ENCODE measurements around the gene AQP1. TPM values are rescaled to one million over a fixed set of nuclear protein-coding genes. Genes with fewer than 3 reads are reported as not detected.

Gene AQP1
- polyA plus RNA-seq, 3 donors: 201 to 251 (median 206) TPM

DNA sequence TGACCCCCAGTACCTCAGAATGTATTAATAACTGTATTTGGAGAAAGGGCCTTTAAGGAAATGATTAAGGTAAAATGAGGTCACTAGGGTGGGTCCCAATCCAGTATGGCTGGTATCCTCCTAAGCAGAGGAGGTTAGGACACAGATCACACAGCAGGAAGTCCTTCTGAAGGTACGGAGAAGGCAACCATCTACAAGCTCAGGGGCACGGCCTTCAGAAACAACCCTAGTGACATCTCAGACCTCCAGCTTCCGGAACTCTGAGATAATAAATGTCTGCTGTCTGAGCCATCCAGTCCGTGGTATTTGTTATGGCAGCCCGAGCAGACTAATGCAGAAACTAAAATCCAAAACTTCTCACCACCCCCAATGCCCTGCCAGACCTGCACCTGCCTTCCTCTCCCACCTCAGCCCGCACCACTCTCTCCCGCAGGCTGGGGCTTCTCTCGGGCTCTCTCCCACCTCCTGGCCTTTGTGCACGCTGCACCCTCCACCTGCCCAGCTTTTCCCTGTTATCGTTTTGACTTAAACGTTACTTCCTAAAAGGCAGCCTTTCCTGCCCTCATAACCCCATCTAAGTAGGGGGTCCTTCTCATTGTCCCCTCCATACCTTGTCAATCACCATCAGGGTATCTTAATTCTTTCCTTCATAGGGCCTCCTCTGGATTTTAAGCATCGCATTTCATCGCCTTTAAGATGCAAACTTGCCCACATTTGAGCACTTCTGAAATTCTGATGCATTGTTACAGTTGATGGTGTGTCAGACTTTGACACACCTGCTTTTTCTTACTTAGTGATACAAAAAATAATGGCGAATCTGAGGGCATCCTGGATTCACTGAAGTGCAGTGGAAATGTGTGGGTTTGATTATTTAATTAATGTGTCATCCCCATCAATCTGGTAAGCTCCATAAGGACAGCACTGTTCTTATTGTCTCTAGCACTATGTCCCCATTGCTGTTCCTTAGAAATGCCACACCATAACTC lies 32.2 kb upstream of the AQP1 start:
- DNase-seq: no peak

DNA sequence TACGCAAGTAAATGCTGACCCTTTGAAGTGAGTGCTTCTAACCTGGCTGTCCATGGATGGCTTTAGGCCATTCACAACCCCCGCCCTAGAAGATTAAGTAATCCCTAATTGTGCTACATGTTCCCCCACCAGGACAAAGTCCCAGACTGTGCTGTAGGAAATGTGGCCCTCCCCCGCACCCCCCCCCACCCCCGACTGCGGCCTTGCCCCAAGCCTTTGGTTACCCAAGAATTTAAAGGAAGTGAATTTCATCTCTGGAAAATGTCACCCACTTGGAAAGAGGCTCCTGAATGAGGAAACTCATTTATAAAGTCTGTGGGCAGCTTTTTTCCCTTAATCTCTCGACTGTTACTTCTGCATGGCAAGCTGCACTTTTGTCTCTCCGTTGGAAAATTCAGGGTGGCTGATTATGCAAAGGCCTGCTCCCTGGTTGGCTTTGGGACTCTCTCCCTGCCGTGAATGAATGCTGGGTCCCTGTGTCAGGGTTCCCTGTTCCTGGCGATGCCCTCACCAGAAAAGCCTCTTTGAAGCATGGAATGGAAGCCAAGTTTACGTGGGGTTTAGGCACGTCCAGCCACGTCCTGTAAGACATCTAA lies 31.4 kb upstream of the AQP1 start:
- DNase-seq: no peak

DNA sequence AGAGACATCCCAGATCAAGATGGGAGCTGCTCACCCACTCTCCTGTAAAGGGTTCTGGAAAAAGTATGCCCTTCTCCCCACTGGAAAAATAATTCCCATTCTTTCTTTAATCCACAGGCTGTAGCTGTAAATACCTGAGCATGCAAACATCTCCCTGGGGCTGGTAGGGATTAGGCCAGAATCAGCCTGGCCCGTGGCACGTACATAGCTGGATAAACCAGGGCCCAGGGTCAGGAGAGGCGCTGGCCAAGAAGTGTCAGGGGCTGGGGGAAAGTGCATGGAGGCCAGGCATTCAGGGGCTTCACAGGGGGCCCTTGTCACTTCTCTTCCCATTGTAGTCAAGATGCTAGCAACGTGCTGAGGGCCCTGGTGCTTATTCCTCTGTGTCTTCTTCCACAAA lies 30.7 kb upstream of the AQP1 start:
- no peak for DNase-seq

DNA sequence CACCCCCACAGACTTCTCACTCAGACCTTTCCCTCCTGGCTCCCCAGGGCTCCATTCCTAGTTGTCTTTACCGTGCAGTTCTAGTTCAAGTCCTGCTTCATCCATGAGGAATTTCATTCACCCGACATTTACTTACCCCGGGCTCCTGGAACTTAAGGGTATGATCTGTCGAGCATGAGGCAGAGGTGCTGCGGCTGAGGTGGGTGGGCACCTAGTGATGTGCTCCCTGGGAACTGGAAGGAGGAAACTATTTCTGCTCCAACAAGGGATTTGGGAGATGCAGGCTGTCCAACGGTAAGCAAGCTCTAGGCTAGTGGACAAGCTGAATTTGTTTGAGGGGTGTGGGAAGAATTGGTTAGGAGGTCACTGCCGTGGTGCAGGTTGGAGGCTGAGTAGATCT lies 30.2 kb upstream of the AQP1 start:
- DNase-seq: no peak

DNA sequence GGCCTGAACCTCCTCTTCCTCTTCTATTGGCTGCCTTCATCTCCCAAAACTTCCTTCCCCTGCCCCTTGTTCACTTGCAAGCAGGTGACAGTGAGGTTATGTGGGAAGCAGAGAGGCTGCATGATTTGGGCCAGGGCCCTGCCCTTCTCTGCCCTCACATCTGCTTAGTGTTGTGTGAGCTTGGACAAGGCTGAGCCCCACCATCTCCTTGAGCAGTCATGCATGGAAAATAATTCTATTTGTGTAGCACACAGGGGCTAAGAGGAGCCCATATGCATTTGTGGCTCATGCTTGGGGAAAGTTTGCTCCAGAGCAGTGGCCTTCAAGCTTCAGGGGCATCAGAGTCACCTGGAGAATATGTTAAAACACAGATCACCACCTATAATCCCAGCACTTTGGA lies 26.8 kb upstream of the AQP1 start:
- DNase-seq: no peak

DNA sequence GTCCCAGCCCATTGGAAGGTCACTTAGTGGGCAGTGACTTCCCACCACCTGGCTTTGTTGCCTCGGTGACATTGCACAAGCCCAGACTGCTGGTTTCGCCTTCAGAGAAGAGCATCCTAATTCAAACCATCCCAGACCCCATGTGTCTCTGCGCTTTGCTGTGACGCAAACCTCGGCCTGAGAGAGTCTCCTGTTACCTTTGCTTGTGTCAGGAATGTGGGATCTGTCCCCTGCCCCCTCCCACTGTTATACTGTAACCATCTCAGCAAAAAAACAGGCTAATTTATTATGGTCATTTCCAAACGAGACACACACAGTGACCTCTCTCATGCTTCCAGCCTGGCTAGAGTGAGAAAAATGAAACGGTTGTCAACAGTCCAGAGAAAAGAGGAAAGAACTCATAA lies 25.0 kb upstream of the AQP1 start:
- DNase-seq: no peak

DNA sequence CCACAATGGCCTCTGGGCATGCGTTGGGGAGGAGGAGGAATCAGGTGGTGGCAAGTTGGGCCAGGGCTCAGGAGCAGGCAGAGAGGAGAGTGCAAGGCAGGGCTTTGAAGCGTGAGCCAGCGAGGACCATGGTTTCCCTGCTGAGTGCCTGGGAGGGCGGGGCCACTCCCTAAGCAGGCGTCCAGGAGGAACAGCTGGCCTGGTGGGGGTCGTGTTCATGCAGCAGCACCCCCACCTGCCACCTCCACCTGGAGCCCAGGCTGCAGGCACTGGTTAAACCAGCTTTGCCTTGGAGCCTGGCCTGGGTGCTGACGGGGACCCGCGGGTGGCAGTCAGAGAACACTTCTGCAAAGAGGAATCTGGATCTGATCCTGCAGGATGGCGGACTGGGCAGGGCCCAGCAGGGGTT lies 24.2 kb upstream of the AQP1 start:
- DNase-seq: no peak

DNA sequence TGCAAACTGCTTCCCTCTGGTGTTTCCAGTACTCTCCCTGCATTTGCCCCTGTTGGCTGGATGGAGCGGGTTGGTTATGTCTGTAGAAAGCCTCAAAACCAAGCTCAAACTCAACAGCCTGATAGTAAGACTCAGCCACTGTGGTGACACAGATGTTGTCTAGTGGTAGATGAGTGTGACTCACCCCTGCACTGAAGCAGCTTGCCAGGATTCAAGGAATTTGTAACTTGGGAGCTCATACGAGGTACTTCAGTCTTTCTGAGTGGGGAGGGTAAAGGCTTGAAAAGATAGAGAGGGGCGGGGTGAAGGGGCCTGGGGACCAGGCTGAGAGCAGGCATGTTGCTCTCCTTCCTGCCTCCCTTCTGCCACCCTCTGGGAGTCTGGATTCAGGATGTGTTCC lies 22.9 kb upstream of the AQP1 start:
- DNase-seq: no peak

DNA sequence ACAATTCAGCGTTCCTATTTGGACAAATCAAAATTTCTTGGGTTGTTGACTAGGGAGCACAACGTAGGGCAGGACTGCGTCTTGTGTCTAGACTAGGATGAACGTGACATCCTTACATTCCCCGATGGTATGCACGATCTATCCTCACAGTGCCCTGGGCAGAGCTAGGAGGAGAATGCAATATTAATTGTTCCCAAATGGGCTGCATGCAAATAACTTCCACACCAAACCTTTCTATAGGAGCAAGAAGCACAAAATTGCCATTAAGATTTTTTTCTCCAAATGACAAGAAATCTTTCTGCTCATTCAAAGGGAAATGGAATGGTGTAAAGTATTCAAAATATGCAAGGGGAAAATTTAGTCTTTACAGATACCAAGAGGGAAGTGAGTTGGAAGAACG lies 21.4 kb upstream of the AQP1 start:
- no peak for DNase-seq

DNA sequence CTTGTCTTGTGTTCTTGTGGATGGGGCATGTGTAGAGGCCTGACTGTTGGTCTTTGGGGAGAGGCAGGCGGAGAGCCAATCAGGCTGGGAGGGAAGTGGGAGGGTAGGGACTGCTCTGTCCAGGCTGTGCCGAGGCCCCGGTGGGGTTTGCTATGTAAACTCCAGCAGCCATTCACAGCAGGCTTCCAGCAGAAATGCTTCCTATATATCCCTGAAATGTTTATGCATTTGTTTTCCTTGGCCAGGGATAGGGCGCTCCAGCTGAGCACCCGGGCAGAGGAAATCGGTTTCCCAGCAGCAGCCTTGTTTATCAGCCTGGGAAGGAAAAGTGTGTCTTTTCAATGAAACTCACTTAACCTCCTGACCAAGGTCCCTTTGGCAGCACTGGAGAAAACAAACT lies 18.3 kb upstream of the AQP1 start:
- DNase-seq: peak; percentile 90

DNA sequence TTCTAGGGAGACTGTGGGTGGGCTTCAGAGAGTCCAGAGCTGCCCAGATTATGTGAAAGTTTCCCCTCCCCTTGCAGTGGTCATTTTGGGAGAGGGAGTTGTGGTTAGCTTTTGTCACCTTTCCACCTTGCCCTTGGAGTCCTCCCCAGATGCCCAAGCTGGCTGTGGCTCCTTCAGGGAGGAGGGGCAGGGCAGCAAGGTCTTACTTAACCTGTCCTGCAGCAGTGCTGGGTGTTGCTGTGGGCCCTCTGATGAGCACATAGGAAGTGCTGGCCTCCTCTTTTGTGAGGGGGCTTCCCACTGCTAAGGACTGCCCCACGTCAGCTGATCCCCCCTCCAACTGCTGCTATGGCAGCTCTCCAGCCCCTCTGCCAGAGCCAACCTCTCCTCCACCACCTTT lies 17.6 kb upstream of the AQP1 start:
- DNase-seq: no peak

DNA sequence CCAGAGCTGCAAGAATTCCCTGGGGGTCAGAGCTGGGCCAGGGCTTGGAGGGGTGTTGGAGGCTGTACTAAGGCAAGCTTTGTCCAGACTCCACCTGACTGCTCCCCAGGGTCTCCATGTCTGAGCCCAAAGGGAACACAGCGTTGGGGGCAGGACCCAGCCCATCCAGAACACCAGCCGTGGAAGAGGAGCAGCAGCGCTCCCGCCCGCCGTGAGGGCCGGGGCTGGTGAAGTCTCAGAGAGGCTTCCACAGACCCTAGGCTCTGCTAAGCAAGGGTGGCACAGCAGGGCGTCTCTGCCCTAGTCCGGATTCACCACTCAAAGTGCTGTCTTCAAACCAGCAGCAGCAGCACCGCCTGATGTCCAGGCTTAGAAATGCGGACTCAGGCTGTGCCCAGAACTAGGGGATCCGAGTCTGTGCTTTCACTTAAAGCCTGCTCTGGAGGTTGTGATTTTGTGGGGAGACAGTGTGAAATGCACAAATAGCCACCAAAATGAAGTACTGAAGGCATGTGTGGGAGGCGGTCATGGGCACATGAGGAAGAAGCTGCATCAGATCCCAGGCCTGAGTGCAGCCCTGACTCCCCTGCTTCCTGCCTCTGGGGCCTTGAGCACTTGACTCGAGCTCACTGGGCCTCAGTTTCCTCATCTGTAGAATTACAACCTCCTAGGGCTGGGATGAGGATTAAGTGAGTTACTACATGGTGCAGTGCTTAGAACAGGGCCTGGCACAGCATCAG lies 16.6 kb upstream of the AQP1 start:
- no peak for DNase-seq

DNA sequence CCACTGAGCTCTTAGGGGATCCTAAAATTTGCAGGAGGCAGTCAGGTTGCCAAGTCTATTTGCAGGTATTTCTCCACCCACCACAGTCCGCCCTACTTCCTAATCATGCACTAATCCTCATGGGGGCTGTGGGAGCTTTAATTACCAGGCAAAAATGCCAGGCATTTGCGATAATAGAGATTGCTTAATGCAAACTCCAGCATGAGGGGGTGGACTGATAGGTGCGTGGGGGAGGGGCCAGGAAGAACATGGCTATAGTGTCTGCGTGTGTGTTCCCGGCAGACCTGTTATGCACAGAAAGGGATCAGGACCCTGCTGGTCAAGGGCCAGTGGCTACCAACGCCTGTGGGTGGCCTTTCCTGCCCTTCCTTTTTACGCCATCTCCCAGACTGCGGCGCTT lies 15.6 kb upstream of the AQP1 start:
- no peak for DNase-seq

DNA sequence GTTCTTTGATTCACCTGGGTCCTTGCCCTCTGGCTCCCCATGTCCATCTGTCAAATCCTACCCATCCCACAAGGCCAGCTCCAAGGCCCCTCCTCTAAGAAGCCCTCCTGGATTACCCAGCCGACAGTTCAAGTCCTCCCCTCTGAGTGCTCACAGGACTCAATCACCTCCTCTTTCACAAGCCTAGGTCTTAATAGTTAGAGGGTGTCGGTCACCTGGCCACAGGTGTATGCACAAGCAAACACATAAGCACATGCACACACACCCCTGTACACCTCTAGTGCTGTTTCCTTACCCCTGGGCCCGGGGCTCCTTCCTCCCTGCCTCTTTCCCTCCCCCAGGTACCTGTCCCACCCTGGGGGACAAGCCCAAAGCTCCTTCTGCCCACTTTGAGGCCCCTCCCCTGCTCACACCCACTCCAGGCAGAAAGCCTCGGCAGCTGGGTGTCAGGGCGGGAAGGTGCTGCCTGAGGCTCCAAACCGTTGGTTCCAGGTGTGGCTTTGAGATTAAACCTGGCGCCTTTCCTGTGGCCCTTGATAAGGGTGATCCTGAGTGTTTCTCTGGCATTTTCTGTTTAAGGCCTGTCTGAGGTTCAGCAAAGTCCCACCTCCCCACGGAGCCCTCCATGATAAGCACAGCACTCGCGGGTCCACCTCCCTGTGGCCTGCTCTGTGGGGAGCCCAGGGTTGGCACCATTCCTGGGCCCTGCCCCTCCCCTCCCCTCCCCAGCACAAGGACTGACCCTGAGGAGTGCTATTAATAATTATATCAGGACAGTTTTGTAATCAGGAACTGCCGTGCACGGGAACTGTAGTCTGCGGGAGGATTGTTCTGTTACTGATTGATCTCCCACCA lies 14.6 kb upstream of the AQP1 start:
- no peak for DNase-seq

DNA sequence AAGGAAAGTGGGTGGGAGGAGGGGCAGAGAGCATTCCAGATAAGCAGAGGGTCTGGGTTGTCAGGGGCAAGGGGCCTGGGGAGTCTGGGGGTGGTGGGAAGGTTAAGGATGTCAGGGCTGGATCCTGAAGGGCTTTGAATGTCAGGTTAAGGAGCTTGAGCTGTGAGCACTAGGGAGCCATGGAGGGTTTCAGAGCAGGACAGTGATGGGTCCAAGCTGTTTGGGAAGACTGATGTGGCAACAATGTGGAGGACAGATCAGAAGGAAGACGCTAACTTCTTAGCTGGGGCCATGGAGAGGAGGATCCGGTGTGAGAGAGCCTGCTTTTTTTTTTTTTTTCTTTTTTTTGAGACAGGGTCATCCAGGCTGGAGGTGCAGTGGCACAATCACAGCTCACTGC lies 13.9 kb upstream of the AQP1 start:
- DNase-seq: no peak

DNA sequence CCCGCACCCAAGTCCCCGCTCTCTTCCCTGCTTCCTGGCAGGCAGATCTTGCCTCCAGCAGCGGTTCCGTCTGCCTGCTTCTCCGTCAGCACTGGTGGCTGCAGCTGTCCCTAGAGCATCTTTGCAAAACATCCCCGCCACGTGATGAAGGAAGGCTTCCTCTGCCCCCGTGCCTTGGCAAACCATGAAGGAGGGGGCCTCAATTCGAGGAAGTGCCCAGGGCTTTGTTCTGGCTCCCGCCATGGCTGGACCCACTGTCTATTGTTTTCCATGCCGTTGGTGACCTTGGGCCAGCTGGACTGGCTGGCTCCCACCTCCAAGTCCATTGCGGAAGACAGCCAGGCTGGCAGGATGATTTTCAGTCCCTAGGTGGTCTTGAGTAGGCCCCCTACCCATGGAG lies 13.2 kb upstream of the AQP1 start:
- DNase-seq: no peak

DNA sequence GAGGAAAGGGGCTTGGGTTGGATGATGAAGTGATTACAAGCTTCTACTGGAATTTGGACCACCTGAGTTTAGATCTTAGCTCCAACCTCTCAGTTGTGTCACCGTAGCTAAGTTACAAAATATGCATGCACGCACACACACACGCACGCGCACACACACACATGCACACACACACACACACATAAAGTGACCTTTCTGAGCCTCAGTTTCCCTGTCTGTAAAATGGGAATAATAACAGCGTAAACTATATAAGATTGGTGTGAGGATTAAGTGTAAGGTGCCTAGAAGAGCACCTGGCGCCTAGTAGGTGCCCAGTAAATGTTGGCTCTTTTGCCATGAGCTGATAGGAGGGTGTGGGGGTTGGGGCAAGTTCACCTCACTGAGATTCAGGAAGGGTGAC lies 12.6 kb upstream of the AQP1 start:
- DNase-seq: no peak

DNA sequence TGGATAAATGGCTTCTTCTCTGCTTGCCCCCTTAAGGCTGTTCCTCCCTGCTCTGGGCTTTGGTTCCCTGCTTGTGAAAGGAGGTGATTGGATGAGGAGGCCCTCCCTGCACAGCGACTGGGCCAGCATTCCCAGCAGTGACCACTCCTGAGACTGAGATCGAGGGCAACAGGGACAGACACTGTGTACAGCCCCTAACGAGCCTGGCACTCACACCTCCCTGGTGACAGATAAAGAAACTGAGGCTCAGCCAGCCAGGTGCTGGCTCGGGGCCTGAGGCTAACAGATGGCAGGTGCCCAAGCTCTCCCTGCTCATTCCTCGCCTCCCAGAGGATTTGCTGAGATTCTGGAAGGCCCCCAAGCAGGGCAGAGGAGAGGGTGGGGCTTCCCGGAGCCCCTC lies 12.0 kb upstream of the AQP1 start:
- no peak for DNase-seq

DNA sequence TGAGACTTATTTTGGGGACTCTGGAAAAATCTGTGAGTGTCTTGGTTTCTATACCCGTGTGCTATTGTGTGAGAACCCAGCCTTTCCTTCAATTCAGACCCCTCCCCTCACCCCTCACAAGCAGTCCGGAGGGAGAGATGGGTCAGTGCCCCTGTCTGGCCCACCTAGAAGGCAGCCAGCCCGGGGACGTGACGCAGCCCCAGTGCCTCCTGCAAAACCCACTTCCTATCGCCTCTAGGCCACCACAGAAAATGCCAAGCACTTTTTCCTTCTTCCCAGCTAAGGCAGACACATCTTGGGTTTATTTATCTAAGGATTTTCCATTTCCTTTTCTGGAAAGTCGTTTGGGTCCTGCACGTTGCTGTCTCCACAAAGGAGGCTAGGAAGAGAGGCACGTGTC lies 11.6 kb upstream of the AQP1 start:
- no peak for DNase-seq

DNA sequence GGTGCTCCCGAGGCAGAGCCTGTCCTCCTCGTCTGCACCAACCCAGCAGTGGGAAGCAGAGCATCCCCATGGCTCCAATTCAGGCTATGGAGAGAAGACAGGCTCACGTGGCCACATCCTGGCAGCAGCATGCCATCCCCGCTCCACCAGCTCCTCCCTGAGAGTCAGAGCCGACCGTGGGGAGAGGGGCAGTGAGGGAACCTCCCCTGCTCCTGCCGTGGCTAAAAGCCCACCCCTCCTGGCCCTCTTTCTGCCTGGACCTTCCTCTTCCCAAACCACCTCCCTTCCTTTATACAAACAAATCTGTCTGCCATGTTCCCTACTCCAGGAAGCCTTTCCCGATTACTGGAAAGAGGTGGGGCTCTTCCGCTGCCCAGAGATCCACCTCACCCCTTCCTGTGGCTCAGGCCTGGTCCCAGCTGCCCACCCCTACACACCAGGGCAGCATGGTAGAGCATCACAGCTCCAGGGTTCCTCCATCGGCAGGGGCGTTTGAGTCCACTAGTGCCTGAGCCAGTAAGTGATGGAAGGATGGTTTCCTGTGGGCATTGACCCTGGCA lies 10.8 kb upstream of the AQP1 start:
- no peak for DNase-seq

DNA sequence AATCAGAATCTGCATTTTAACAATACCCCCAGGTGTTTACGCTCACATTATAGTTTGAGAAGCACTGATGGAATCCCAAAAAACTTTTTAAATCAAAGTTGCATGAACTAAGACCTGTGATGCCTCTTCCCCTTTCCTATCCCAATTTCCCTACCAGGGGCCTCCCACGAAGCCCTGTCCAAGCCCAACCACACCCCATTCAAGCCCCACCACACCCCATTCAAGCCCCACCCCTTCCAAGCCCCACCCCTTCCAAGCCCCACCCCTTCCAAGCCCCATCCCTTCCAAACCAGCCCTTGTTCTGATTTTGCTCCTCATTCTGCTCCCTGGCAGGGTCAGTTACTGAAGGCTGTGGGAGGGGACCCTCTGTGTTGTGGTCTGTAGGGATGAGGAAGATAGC lies 9.8 kb upstream of the AQP1 start:
- no peak for DNase-seq

DNA sequence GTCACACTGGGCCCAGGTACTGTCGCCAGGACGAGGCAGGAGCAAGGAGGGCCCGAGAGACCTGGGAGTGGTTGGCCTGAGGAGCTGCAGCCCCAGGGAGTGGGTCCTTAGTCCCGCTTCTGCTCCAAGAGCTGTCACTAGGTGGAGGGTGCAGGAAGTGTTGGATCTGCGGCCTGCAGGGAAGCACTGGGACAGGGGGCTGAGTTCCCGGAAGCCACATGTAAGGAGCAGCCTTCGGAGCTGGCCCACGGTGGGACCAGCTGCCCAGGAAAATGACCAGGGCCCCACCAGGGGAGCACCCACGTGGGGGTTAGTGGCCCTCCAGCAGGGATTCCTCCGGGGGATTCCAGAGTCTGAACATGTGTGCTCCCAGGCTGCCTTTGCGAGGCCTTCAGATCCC lies 9.2 kb upstream of the AQP1 start:
- DNase-seq: no peak
